Measurements from ENCODE around the gene DNAJC6. TPM values are rescaled to one million over a fixed set of nuclear protein-coding genes. Genes with fewer than 3 reads are reported as not detected.

The DNAJC6 gene
- total RNA-seq, 3 donors from 2014 or later (not counting 1 experiment from before 2014, with no cell fraction given), result 0.77 to 1.2 (median 0.89) TPM

- H3K9me3 ChIP-seq (ENCODE audit: control insufficient read depth, insufficient read depth, low read length), result no peaks in the 10 kb centered on the region
- peaks cover 22% of the 10 kb centered on the region for H3K27me3 ChIP-seq (ENCODE audit: control insufficient read depth, insufficient read depth, low read length)
- WGBS (ENCODE audit: insufficient coverage), result 100% methylated on average over 1 of the region's 1 CpG
- Mint-ChIP-seq H3K36me3 (no peaks in the 10 kb centered on the region), H3K4me3 (no peak overlapping the region), H3K27me3 (ENCODE audit: low read depth in 2 of 2) (peaks cover 39 to 74% of the 10 kb centered on the region in 2 donors), H3K9me3 (no peaks in the 10 kb centered on the region), H3K27ac (no peak overlapping the region), H3K4me1 (peaks cover 0 to 18% of the 10 kb centered on the region in 2 donors)
- H3K36me3 ChIP-seq (ENCODE audit: control insufficient read depth, insufficient read depth, low read length), result no peaks in the 10 kb centered on the region
- ATAC-seq (no peak), DNase-seq (no peak)
- no peak overlapping the region for H3K27ac ChIP-seq (ENCODE audit: low read length)
- no peak overlapping the region for H3K4me3 ChIP-seq (ENCODE audit: low read length)
- intact Hi-C loops (cut with micrococcal nuclease), result no loop called here
- peaks cover 10% of the 10 kb centered on the region for H3K4me1 ChIP-seq (ENCODE audit: control insufficient read depth, insufficient read depth, low read length)
- TF ChIP-seq CTCF (IDR thresholded peaks at IDR 0.05), result no peak
These were observed 46.1 kb upstream of the DNAJC6 start for GRCh38 chr1:65263286-65263685.

- intact Hi-C loops (cut with micrococcal nuclease), result no loop called here
- H3K36me3 ChIP-seq (ENCODE audit: control insufficient read depth, insufficient read depth, low read length), result no peaks in the 10 kb centered on the region
- no peak overlapping the region for H3K27ac ChIP-seq (ENCODE audit: low read length)
- WGBS (ENCODE audit: insufficient coverage), result 25% methylated on average over 15 of the region's 15 CpGs
- Mint-ChIP-seq H3K4me1 (peaks cover 0 to 18% of the 10 kb centered on the region in 2 donors), H3K27me3 (ENCODE audit: low read depth in 2 of 2) (peaks cover 33 to 69% of the 10 kb centered on the region in 2 donors), H3K27ac (no peak overlapping the region), H3K4me3 (no peak overlapping the region), H3K9me3 (no peaks in the 10 kb centered on the region), H3K36me3 (no peaks in the 10 kb centered on the region)
- DNase-seq (no peak), ATAC-seq (no peak)
- no peak for TF ChIP-seq CTCF (IDR thresholded peaks at IDR 0.05)
- H3K9me3 ChIP-seq (ENCODE audit: control insufficient read depth, insufficient read depth, low read length), result no peaks in the 10 kb centered on the region
- peaks cover 22% of the 10 kb centered on the region for H3K27me3 ChIP-seq (ENCODE audit: control insufficient read depth, insufficient read depth, low read length)
- peaks cover 10% of the 10 kb centered on the region for H3K4me1 ChIP-seq (ENCODE audit: control insufficient read depth, insufficient read depth, low read length)
- no peak overlapping the region for H3K4me3 ChIP-seq (ENCODE audit: low read length)
These were observed 45.0 kb upstream of the DNAJC6 start for GRCh38 chr1:65264197-65264929.

- no peaks in the 10 kb centered on the region for H3K36me3 ChIP-seq (ENCODE audit: control insufficient read depth, insufficient read depth, low read length)
- Mint-ChIP-seq H3K27me3 (ENCODE audit: low read depth in 2 of 2) (peaks cover 36 to 71% of the 10 kb centered on the region in 2 donors), H3K4me1 (peaks cover 0 to 18% of the 10 kb centered on the region in 2 donors), H3K4me3 (peak overlapping the region; percentile 52), H3K9me3 (no peaks in the 10 kb centered on the region), H3K36me3 (no peaks in the 10 kb centered on the region), H3K27ac (no peak overlapping the region)
- TF ChIP-seq CTCF (IDR thresholded peaks at IDR 0.05), result no peak
- intact Hi-C loops (cut with micrococcal nuclease), result no loop called here
- H3K9me3 ChIP-seq (ENCODE audit: control insufficient read depth, insufficient read depth, low read length), result no peaks in the 10 kb centered on the region
- no peak for ATAC-seq
- peaks cover 22% of the 10 kb centered on the region for H3K27me3 ChIP-seq (ENCODE audit: control insufficient read depth, insufficient read depth, low read length)
- peak overlapping the region; percentile 41 for H3K4me3 ChIP-seq (ENCODE audit: low read length)
- no peak overlapping the region for H3K27ac ChIP-seq (ENCODE audit: low read length)
- 7% methylated on average over 6 of the region's 7 CpGs for WGBS (ENCODE audit: insufficient coverage)
- no peak for DNase-seq
- H3K4me1 ChIP-seq (ENCODE audit: control insufficient read depth, insufficient read depth, low read length), result peaks cover 10% of the 10 kb centered on the region
These were observed 44.1 kb upstream of the DNAJC6 start for GRCh38 chr1:65265296-65265650.

All from natural killer cell (primary cell).